Fibroblast of villous mesenchyme (primary cell): ENCODE measurements around the gene KLHL12. TPM values are rescaled to one million over a fixed set of nuclear protein-coding genes. Genes with fewer than 3 reads are reported as not detected.

Experiments used
- DNase-seq: peaks from one replicate; pipeline ENCODE4 v3.0.0-alpha.2; 2010; ENCODE audit warnings: low read depth
- H3K4me3 ChIP-seq: 2 replicates; pipeline ENCODE4 v1.5.1; 2011; ENCODE audit warnings: low read depth, mild to moderate bottlenecking, low read length
- total RNA-seq: library from RNA; depleted of rRNA; stranded (reverse); fragments of >200 nt; gene quantifications from 2 replicates; pipeline ENCODE4 v1.2.3, GENCODE V29; 2012
- TF ChIP-seq, protein P1 (sequence below): IDR thresholded peaks from 2 replicates; pipeline ENCODE4 v1.5.1; 2012; ENCODE audit warnings: low read depth, mild to moderate bottlenecking, low read length; ENCODE audit not compliant: insufficient read depth

The KLHL12 gene
- 23.8 and 35.4 TPM in 2 replicates for total RNA-seq

DNA sequence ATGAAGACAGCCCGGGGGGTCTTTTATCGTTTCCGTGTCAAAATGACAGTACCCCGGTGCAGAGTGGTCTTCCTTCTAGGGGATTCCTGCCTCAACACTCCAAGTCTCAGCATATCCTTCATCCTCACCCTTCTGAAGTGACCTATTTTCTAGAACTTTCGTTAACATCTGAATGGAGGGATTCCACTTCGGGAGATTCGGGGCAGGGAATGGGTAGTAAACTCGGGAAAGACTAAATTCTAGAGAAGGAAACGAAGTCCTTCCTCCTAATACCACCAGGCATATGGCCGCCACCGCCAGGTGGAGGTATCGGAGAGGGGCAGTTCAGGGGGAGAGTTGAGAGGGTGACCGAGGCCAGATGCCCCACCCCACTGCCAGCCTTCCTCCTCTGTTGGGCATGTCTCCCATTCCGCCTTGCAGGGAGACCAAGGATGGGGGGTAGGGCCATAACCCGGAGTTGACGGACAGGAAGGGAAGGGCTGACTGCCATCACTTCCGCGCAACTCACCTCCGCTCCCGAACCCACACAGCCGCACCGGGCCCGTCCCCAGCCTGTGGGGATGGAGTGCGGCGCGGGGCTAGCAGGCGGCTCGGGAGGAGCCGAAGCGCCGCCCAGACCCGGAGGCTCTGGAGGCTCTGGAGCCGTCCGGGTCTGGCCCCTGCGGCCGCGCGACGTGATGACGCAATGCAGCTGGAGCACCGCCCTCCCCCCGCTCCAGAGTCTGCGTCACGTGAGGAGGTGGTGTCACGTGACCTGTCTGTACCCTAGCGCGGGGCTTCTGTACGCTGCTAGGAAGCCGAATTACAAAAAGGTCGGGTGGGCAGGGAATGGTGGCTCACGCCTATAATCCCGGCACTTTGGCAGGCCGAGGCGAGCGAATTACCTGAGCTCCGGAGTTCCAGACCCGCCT lies at the start of gene KLHL12:
Gene KLHL12, minus strand, starts transcription at position 654 of the 911 bp plus-strand sequence. CDS start 2,072 bp downstream, outside the sequence.
- DNase-seq: peak; percentile 98
- peak within 1 kb of the TSS; percentile 98 for H3K4me3 ChIP-seq
- TF ChIP-seq, protein P1, sequence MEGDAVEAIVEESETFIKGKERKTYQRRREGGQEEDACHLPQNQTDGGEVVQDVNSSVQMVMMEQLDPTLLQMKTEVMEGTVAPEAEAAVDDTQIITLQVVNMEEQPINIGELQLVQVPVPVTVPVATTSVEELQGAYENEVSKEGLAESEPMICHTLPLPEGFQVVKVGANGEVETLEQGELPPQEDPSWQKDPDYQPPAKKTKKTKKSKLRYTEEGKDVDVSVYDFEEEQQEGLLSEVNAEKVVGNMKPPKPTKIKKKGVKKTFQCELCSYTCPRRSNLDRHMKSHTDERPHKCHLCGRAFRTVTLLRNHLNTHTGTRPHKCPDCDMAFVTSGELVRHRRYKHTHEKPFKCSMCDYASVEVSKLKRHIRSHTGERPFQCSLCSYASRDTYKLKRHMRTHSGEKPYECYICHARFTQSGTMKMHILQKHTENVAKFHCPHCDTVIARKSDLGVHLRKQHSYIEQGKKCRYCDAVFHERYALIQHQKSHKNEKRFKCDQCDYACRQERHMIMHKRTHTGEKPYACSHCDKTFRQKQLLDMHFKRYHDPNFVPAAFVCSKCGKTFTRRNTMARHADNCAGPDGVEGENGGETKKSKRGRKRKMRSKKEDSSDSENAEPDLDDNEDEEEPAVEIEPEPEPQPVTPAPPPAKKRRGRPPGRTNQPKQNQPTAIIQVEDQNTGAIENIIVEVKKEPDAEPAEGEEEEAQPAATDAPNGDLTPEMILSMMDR: peak; percentile 57

DNA sequence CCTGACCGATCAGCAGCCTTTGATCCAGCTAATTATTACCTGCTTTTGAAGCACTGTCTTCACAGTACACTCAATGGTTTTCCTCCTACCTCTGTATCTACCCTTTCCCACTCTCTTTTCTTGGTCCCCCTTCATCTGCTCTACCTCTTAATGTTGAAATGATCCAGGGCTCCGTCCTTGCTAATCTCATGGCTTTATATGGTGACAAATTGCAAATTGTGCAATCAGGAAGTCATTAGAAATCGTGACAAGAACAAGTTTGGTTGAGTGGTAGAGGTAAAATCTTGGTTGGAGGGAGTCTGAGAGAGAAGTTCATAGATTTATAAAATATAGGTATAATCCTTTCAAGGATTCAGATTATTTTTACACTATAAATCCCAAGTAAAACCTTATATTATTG lies 49.6 kb upstream of the KLHL12 start:
- DNase-seq: no peak
- TF ChIP-seq, protein P1: no peak
- no peak overlapping the region for H3K4me3 ChIP-seq

DNA sequence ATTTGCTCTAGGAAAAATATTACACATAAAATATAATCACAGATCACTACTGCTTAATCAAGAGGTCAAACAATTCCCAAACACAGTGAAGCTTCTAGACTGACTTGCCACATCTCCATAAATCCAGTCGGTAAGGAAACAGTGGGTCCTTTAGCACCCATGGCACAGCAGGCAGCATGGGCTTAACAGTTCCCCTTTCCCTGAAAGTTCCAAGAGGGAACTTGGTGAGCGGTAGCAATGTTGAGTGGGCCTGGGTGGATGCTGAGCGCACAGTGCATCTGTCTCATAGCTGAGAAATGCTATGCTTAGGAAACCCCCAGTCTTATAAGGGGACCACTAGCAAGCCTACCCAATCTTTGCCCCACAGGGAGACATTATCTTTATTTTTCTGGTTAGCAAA lies 47.8 kb upstream of the KLHL12 start:
- TF ChIP-seq, protein P1: no peak
- H3K4me3 ChIP-seq: no peak overlapping the region
- DNase-seq: no peak

DNA sequence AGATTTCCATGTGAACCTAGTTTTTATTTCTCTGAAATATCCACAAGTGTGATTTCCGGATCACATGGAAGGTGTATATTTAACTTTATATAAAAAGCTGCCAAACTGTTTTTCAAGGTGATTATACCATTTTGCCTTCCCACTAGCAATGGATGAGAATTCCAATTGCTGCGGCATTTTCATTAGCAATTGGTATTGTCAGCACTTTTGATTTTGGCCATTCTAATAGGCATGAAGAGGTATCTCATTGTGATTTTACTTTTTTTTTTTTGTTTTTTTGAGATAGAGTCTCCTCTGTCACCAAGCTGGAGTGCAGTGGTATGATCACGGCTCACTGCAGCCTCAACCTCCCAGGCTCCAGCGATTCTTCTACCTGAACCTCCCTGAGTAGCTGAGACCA lies 45.0 kb upstream of the KLHL12 start:
- no peak for DNase-seq
- TF ChIP-seq, protein P1: no peak
- no peak overlapping the region for H3K4me3 ChIP-seq

DNA sequence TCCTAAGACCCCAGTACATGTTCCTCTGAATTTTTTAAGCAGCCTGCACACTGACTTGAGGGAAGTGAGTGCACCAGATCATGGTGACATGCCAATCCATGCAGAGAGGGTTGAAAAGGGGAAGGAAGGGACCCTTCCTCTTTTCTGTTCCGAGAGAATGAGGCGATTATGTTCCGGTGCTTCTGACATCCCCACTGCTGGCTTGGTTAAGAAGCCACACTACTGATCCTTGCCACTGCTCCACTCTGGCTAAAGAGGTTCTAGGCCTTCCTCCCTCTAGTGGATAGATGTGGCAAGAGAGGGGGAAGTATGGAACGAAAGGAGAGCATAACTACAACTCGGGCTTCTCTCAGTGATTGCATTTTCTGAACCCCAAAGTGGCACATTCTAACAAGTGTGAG lies 41.9 kb upstream of the KLHL12 start:
- DNase-seq: peak; percentile 49
- no peak overlapping the region for H3K4me3 ChIP-seq
- TF ChIP-seq, protein P1: peak; percentile 87

DNA sequence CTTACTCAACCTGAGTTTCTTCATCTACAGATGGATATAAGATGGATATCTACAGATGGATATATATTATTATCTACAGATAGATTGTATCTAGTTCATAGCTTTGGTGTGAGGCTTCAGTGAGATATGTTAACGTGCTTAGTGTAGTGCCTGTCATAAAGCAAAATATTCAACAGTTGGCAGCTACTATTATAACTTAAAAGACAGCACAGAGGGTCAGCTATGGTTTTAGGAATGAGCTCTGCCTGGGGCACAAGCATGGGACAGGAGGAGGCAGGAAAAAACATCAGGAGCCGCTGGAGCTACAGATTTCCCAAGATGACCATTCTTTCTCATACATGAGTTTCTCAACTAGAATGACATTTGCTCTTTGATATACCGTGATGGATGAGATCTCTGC lies 41.3 kb upstream of the KLHL12 start:
- H3K4me3 ChIP-seq: no peak overlapping the region
- no peak for DNase-seq
- TF ChIP-seq, protein P1: no peak
